H9 (cell line): ENCODE data around the gene UTS2B. TPM values are rescaled to one million over a fixed set of nuclear protein-coding genes. Genes with fewer than 3 reads are reported as not detected.

Source experiments
- DNase-seq: peaks from one replicate; pipeline ENCODE4 v3.0.0-alpha.2; 2017
- H2AFZ ChIP-seq: one replicate; pipeline ENCODE4 v1.6.1; 2013; ENCODE audit warnings: mild to moderate bottlenecking, low read length, control low read depth, moderate library complexity
- H2AK5ac ChIP-seq: 2 replicates; pipeline ENCODE4 v1.6.1; 2013; ENCODE audit warnings: low read length, control low read depth, mixed read lengths; ENCODE audit not compliant: insufficient read length
- H2BK120ac ChIP-seq: one replicate; pipeline ENCODE4 v1.6.1; 2013; ENCODE audit warnings: low read depth, mild to moderate bottlenecking, low read length, control low read depth, inconsistent platforms; ENCODE audit not compliant: poor library complexity, severe bottlenecking
- H2BK12ac ChIP-seq: 2 replicates; pipeline ENCODE4 v1.6.1; 2013; ENCODE audit warnings: low read length, control low read depth, mixed read lengths, low read depth; ENCODE audit not compliant: insufficient read length
- H2BK15ac ChIP-seq: 2 replicates; pipeline ENCODE4 v1.6.1; 2013; ENCODE audit warnings: low read depth, low read length, control low read depth
- H2BK20ac ChIP-seq: one replicate; pipeline ENCODE4 v1.6.1; 2013; ENCODE audit warnings: low read depth, mild to moderate bottlenecking, low read length, control low read depth, inconsistent platforms; ENCODE audit not compliant: poor library complexity, severe bottlenecking
- H2BK5ac ChIP-seq: 2 replicates; pipeline ENCODE4 v1.6.1; 2013; ENCODE audit warnings: low read length, control low read depth, mixed read lengths; ENCODE audit not compliant: insufficient read length
- H3K14ac ChIP-seq: 2 replicates; pipeline ENCODE4 v1.6.1; 2013; ENCODE audit warnings: low read length, control low read depth; ENCODE audit not compliant: insufficient read depth
- H3K18ac ChIP-seq: 2 replicates; pipeline ENCODE4 v1.6.1; 2013; ENCODE audit warnings: low read depth, mild to moderate bottlenecking, mixed read lengths, low read length, control low read depth; ENCODE audit not compliant: insufficient read length
- H3K23ac ChIP-seq: 2 replicates; pipeline ENCODE4 v1.6.1; 2013; ENCODE audit warnings: low read length, control low read depth, mixed read lengths, low read depth; ENCODE audit not compliant: insufficient read length
- H3K23me2 ChIP-seq: 2 replicates; pipeline ENCODE4 v1.6.1; 2013; ENCODE audit warnings: low read depth, mild to moderate bottlenecking, mixed read lengths, low read length, control low read depth; ENCODE audit not compliant: insufficient read length, poor library complexity, severe bottlenecking
- H3K27ac ChIP-seq: 2 replicates; pipeline ENCODE4 v1.5.1; 2013; ENCODE audit warnings: low read length, control low read depth, mixed read lengths, low read depth; ENCODE audit not compliant: insufficient read length
- H3K27me3 ChIP-seq: 2 replicates; pipeline ENCODE4 v1.6.1; 2013; ENCODE audit warnings: low read length, control low read depth, inconsistent platforms; ENCODE audit not compliant: insufficient read depth
- H3K4ac ChIP-seq: 2 replicates; pipeline ENCODE4 v1.6.1; 2013; ENCODE audit warnings: low read depth, mild to moderate bottlenecking, control low read depth, inconsistent platforms, low read length, moderate library complexity
- H3K4me1 ChIP-seq: 2 replicates; pipeline ENCODE4 v1.6.1; 2013; ENCODE audit warnings: low read length, control low read depth, inconsistent platforms; ENCODE audit not compliant: insufficient read depth
- H3K4me2 ChIP-seq: 2 replicates; pipeline ENCODE4 v1.6.1; 2013; ENCODE audit warnings: low read length, control low read depth, mixed read lengths; ENCODE audit not compliant: insufficient read length, insufficient read depth
- H3K56ac ChIP-seq: 2 replicates; pipeline ENCODE4 v1.6.1; 2013; ENCODE audit warnings: low read depth, mild to moderate bottlenecking, mixed read lengths, low read length, control low read depth; ENCODE audit not compliant: insufficient read length
- H3K79me1 ChIP-seq: 2 replicates; pipeline ENCODE4 v1.6.1; 2013; ENCODE audit warnings: low read depth, mild to moderate bottlenecking, moderate library complexity, low read length, control low read depth, inconsistent platforms; ENCODE audit not compliant: insufficient read depth, poor library complexity, severe bottlenecking
- H3K79me2 ChIP-seq: 2 replicates; pipeline ENCODE4 v1.6.1; 2013; ENCODE audit warnings: low read length, control low read depth, inconsistent platforms; ENCODE audit not compliant: insufficient read depth
- H3K9ac ChIP-seq: 2 replicates; pipeline ENCODE4 v1.6.1; 2013; ENCODE audit warnings: low read length, control low read depth, mixed read lengths; ENCODE audit not compliant: insufficient read length; ENCODE audit errors: extremely low read depth
- H3K9me3 ChIP-seq: one replicate; pipeline ENCODE4 v1.6.1; 2013; ENCODE audit warnings: low read depth, low read length, inconsistent platforms; ENCODE audit not compliant: control insufficient read depth
- H3T11ph ChIP-seq: one replicate; pipeline ENCODE4 v1.6.1; 2013; ENCODE audit warnings: mild to moderate bottlenecking, low read length, control low read depth, inconsistent platforms
- H4K20me1 ChIP-seq: one replicate; pipeline ENCODE4 v1.6.1; 2013; ENCODE audit not compliant: control insufficient read depth, insufficient read length, insufficient read depth
- H4K5ac ChIP-seq: 2 replicates; pipeline ENCODE4 v1.6.1; 2013; ENCODE audit warnings: low read depth, mild to moderate bottlenecking, mixed read lengths, low read length, control low read depth; ENCODE audit not compliant: insufficient read length
- H4K8ac ChIP-seq: replicated peaks from 2 replicates; pipeline ENCODE4 v1.6.1; 2013; ENCODE audit warnings: low read length, control low read depth, mixed read lengths, low read depth; ENCODE audit not compliant: insufficient read length
- H4K91ac ChIP-seq: 2 replicates; pipeline ENCODE4 v1.6.1; 2013; ENCODE audit warnings: low read depth, mild to moderate bottlenecking, moderate library complexity, mixed read lengths, low read length, control low read depth; ENCODE audit not compliant: insufficient read length
- H3K27ac Mint-ChIP-seq, 3 experiments: 2 replicates in 2 of 3; 3 replicates in 1 of 3; pipeline ENCODE4 v1.8.0; 2020 to 2021; ENCODE audit warnings: mixed read lengths in 3 of 3, mild to moderate bottlenecking in 1 of 3, moderate library complexity in 1 of 3
- H3K27me3 Mint-ChIP-seq: 2 replicates; pipeline ENCODE4 v1.8.0; 2021; ENCODE audit warnings: low read depth, mild to moderate bottlenecking, moderate library complexity, mixed read lengths
- H3K36me3 Mint-ChIP-seq, 3 experiments: 2 replicates in 2 of 3; 3 replicates in 1 of 3; pipeline ENCODE4 v1.8.0; 2020 to 2021; ENCODE audit warnings: low read depth in 3 of 3, mixed read lengths in 3 of 3; ENCODE audit not compliant: insufficient read depth in 1 of 3
- H3K4me1 Mint-ChIP-seq, 2 experiments: 2 replicates each; pipeline ENCODE4 v1.8.0; 2020; ENCODE audit warnings: mixed read lengths in 2 of 2
- H3K4me3 Mint-ChIP-seq, 2 experiments: 2 replicates in 1 of 2; 3 replicates in 1 of 2; pipeline ENCODE4 v1.8.0; 2020 to 2021; ENCODE audit warnings: mild to moderate bottlenecking in 2 of 2, mixed read lengths in 2 of 2, moderate library complexity in 1 of 2
- H3K9me3 Mint-ChIP-seq, 2 experiments: 2 replicates in 1 of 2; 3 replicates in 1 of 2; pipeline ENCODE4 v1.8.0; 2020; ENCODE audit warnings: mild to moderate bottlenecking in 2 of 2, mixed read lengths in 2 of 2, moderate library complexity in 1 of 2
- CTCF ChIP-seq: fragments of 200-600 bp; sonication (generic); conservative IDR thresholded peaks from 3 replicates; pipeline ENCODE4 v1.8.0; 2021; ENCODE audit warnings: antibody characterized with exemption, mild to moderate bottlenecking
- WGBS: extraction: QIAGEN DNeasy Blood & Tissue Kit; methylation state at CpG from one replicate; pipeline ENCODE4 v1.1.7; 2013; ENCODE audit warnings: missing lambda C conversion rate, low lambda C conversion rate, mixed read lengths; ENCODE audit not compliant: insufficient read length; ENCODE audit errors: extremely low coverage; 5-methylcytosine and 5-hydroxymethylcytosine counted together
- total RNA-seq: library from RNA; stranded (reverse); gene quantifications from 2 replicates; pipeline ENCODE4 v1.2.1, GENCODE V29; 2021

UTS2B gene
- total RNA-seq, 1 experiment from 2014 or later: 0.09 TPM

- no CpG with 5 or more reads among the region's 2 CpGs for WGBS
- Histone ChIP-seq H3K27me3 (peaks cover 11% of the 10 kb centered on the region; the same call in 1 of the 2 replicates), H3K4me2 (no peak overlapping the region)
Measured at GRCh38 chr3:191327526-191327925, 2.8 kb downstream of the UTS2B start.

More at GRCh38 chr3:191327526-191327925, 2.8 kb downstream of the UTS2B start:
- no peaks in the 10 kb centered on the region; a peak in 1 of 7 replicates for H3K36me3 Mint-ChIP-seq
- Histone ChIP-seq H3T11ph (no peak overlapping the region), H2BK12ac (no peak overlapping the region), H3K56ac (no peak overlapping the region), H3K14ac (no peak overlapping the region), H3K23me2 (peaks cover 10% of the 10 kb centered on the region), H3K79me2 (no peaks in the 10 kb centered on the region), H3K23ac (no peak overlapping the region), H3K9ac (no peak overlapping the region), H2BK15ac (no peak overlapping the region), H4K5ac (no peak overlapping the region), H4K20me1 (no peaks in the 10 kb centered on the region), H2BK20ac (no peak overlapping the region), H3K4ac (no peak overlapping the region), H2AK5ac (no peak overlapping the region), H3K4me1 (peaks cover 6% of the 10 kb centered on the region), H2BK5ac (no peak overlapping the region), H3K79me1 (no peaks in the 10 kb centered on the region), H3K27ac (no peak overlapping the region), H2AFZ (no peak overlapping the region), H2BK120ac (no peak overlapping the region), H3K18ac (no peak overlapping the region), H4K91ac (no peak overlapping the region), H3K9me3 (no peaks in the 10 kb centered on the region), H4K8ac (no peak overlapping the region)
- DNase-seq: no peak
- TF ChIP-seq CTCF: no peak
- H3K27ac Mint-ChIP-seq: no peak overlapping the region
- H3K9me3 Mint-ChIP-seq: no peaks in the 10 kb centered on the region
- no peak overlapping the region for H3K4me3 Mint-ChIP-seq
- peaks cover 37% of the 10 kb centered on the region for H3K27me3 Mint-ChIP-seq
- peaks cover 26 to 29% of the 10 kb centered on the region in 2 experiments for H3K4me1 Mint-ChIP-seq
